AML-193 (cell line): ENCODE results near the gene UBE4A.

Source experiments
- DNase-seq, 2 experiments: peaks; one replicate each; lab custom pipeline; 2025; lab: John Stamatoyannopoulos, UW

Gene UBE4A

GRCh38 chr11:118341815-118342489, 17.4 kb upstream of the UBE4A start:
- DNase-seq, result no peak

DNA sequence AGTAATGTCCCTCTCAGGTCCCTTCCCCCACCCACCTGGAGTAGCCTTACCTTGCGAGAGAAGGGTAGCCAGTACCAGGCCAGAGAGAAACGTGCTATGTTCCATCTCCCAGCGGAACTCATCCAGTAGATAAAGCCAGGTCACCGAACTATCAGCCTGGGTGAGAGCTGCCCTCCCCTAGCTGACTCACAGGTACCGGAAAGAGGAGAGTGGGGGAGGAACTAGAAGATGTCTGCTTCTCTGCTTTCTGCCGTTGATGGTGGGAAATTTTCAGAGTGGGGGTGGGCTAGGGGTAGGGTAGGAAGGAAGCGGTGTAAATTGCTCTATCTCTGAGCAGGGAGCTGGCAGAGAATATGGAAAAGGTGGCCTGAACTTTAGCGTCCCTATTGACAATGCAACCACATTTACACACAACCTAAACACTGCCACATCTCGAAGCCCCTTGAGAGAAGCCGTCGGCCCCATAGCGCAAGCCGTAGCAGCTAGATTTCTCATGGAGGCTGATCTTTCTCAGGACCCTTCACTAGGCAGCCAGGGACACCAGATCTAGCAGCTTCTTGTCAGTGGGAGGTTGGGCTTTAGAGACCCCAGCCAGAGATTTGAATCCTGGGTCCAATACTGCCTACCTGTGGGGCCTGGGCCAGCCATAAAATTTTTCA, 16.8 kb upstream of the UBE4A start, which contains the start of gene CD3D:
Gene CD3D (minus strand): TSS at position 203 of the 659 bp plus-strand sequence. CDS start 98 bp downstream, at position 105.
- no peak for DNase-seq

- DNase-seq, result no peak
These were observed 16.2 kb upstream of the UBE4A start for GRCh38 chr11:118343248-118343647.

DNA sequence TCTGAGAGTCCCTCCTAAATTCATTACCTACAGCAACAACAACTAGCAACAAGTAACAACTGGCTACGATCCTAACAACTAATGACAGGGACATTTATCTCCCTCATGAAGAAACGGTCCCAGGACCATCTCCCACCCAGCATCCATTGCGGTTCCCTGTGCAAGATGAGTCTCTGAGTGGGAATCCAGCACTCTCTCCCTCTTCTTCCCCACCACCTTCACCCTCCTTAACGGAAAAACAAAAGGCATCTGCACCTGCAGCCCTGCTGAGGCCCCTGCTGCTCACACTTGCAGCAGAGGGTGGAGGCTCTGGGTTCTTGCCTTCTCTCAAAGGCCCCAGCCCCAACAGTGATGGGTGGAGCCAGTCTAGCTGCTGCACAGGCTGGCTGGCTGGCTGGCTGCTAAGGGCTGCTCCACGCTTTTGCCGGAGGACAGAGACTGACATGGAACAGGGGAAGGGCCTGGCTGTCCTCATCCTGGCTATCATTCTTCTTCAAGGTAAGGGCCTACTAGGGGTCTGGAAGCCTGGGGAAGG, 15.4 kb upstream of the UBE4A start, which contains the start of gene CD3G:
Gene CD3G (plus strand): TSS at position 364 of the 535 bp plus-strand sequence. CDS start 80 bp downstream, at position 444.
- no peak for DNase-seq

DNA sequence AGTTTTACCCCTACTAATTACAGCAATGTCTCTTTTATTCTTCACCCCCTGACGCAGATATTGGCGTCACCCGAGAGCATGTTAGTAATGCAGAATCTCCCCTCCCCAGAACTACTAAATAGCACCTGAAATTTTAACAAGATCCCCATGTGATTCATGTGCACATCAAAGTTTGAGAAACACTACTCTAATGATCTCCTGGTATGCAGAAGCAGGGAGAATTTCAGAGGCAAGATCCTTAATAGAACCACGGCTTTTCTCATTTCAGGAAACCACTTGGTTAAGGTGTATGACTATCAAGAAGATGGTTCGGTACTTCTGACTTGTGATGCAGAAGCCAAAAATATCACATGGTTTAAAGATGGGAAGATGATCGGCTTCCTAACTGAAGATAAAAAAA, 9.9 kb upstream of the UBE4A start:
- no peak for DNase-seq

- DNase-seq, result peak; percentile 32
These were observed 6.2 kb upstream of the UBE4A start for GRCh38 chr11:118353084-118353710.

DNA sequence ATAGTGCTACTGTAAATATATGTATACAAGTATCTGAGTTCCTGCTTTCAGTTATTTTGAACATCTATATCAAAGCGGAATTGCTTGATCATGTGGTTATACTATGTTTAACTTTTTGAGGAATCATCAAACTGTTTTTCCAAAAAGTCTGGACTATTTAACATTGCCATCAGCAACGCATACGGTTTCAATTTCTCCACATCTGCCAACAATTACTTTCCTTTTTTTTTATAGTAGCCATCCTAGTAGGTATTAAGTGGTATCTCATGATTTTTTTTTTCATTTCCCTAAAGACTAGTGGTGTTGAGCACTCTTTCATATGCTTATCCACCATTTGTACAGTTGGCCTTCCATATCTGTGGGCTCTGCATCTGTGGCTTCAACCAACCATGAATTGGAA, 1.3 kb upstream of the UBE4A start:
- no peak for DNase-seq

DNA sequence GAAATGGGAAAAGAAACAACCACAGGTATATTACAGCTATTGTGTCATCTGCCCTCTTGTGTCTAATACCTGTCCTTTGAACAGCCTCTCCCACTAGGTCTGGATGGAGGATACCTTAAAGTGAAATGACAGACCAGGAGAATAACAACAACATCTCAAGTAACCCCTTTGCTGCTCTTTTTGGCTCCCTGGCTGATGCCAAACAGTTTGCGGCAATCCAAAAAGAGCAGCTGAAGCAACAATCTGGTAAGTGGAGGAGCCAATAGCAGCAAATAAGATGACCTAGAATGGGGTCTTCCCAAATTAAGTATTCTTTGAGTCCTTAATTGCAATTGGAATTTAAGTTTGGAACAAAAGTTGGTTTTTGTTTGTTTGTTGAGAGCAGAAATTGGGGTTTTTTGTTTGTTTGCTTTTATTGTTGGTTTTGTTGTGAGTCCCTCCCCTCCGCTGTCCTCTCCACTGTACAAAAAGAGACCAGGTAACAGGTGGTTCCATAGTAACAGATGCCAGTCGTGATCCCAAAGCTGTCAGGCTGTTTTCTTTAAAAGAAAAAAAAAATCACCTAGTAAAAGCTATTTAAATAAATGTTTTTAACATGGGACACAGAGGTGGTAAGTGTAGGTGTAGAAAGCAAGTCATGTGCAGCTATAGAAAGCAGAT, 5.7 kb downstream of the UBE4A start:
- no peak for DNase-seq

DNA sequence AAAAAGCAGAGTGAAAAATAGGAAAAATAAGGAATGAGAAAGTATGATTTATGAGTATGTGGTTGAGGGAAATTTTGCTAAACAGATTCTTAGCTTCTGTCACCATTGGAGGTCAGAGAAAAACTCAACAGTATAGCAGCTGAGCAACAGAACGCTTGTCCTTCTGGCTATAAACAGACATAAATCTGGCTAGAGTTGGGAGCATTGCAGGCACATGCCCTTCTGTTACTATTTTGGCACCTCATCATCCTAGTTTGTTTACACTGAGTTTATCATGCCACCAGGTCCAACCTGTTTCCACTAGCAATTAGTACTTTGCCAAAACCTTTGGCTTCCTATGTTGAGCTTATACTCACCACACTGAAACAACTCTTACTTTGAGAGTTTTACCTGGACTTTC, 6.9 kb downstream of the UBE4A start:
- DNase-seq, result no peak

- DNase-seq, result no peak
These were observed 11.4 kb downstream of the UBE4A start for GRCh38 chr11:118370774-118371173.

DNA sequence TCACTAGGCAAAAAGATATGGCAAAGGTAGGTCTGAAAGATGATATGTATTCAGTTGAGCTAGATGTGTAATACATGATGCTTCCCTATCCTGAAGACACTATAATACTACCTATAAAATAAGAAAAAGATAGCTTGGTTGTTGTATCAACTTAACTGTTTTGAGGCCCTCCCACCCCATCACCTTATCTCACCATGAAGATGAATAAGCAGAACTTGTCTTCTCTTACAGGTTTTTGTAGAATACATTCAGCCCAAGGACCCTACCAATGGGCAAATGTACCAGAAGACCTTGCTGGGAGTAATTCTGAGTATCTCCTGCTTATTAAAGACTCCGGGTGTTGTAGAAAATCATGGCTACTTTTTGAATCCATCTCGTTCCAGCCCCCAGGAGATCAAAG, 13.9 kb downstream of the UBE4A start:
- DNase-seq, result no peak

DNA sequence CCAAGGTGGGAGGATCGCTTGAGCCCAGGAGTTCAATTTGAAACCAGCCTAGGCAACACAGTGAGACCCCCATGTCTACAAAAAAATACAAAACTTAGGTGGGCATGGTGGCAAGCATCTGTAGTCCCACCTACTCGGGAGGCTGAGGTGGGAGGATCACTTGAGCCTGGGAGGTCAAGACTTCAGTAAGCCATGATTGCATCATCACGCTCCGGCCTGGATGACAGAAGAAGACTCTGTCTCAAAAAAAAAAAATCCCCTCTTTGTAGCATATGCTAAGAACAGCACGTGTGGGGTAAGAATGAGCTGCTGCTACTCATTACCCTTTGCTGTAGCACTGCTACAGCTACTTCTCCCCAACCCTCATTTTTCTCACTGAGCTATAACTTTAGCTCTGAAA, 14.5 kb downstream of the UBE4A start:
- DNase-seq, result no peak

- DNase-seq, result no peak
These were observed 15.3 kb downstream of the UBE4A start for GRCh38 chr11:118374729-118375128.

- DNase-seq, result no peak
These were observed 16.6 kb downstream of the UBE4A start for GRCh38 chr11:118375978-118376377.

GRCh38 chr11:118379497-118379896, 20.1 kb downstream of the UBE4A start:
- no peak for DNase-seq

GRCh38 chr11:118380571-118380970, 21.2 kb downstream of the UBE4A start:
- DNase-seq, result no peak

- no peak for DNase-seq
These were observed 23.6 kb downstream of the UBE4A start for GRCh38 chr11:118382954-118383353.

DNA sequence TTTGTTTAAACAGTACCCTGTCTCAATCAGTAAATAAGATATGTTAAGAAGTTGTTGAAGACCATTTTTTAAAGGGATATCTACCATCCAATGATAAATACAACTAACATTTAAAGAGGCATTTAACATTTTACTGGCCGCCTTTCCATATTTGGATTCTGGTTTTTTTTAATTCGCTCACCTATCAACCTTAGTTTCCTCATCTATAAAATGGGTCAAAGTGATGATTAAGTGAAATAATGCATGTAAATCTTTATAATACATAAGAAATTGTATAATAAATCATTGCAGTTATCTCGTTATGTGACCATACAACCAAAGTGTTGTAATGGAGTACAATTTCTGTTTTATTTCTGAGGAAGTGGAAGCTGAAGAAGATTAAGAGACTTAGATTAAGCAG, 24.3 kb downstream of the UBE4A start:
- no peak for DNase-seq

- DNase-seq, result no peak
These were observed 36.7 kb downstream of the UBE4A start for GRCh38 chr11:118396097-118396501.

DNA sequence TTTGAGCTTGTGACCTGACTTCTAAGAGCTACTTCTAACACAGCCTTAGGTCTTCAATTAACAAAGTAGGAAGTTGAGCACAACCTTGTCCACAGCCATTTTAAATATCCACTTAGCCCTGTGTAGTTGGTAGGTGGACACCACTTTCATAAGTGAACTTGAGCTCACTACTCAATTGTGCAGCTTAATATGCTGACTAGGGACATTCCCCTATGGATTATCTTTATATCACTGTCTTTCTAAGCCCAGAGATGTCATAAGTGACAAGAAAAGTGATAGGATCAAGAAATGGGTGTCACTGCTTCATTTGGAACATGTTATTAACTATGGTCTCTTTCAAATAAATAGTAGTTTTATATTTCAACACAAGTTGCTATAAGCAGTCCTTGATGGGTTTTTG, 38.0 kb downstream of the UBE4A start:
- no peak for DNase-seq

DNA sequence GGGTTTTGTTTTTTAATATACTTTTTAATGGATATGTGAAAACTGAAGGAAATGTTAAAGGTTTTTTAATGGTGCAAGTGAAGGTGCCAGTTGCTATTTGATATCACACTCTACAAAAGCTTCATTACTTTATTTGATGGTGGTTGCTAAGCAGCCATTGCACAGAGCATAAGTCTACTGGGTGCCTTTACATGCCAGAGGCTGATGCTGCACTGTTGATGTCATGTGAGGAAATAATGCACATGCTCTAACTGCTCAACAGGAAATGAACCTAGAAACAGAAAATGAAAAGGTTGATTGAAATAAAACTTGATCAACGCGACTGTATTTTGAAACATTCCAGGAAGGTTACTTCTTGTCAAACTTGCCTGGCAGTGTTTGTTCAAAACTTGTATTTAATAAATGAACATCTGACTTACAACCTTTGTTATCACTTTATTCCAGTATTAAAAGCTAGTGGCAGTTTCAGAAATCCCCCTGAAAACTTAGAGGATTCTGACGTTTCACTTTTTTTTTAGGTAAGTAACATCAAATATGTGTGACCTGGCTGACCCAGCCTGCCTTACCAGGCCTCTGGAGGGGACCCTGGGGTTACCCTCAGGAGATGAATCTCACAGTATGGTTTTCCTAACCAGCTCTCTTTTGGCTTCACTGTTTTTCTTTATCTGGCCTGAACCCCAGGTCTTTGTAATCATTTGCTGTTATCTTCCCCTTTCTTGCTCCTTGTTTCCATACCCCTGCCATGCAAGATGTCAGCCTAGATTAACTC, 39.6 kb downstream of the UBE4A start:
- DNase-seq, result no peak
